Astrocyte of the cerebellum (primary cell): ENCODE results near the gene NKAIN1.

Experiments used
- DNase-seq: peaks from one replicate; pipeline ENCODE4 v3.0.0-alpha.2; 2011; ENCODE audit warnings: low read depth
- H3K4me3 ChIP-seq: 2 replicates; pipeline ENCODE4 v1.5.1; 2011; ENCODE audit warnings: mild to moderate bottlenecking, low read depth, low read length, moderate library complexity
- in situ Hi-C: cut with HindIII; loops from 2 replicates; pipeline ENCODE4 v1.10.0; 2017; ENCODE audit warnings: low sequenced_read_pairs
- TF ChIP-seq, protein P1 (sequence below): IDR thresholded peaks from 2 replicates; pipeline ENCODE4 v1.5.1; 2012; ENCODE audit warnings: low read length, low read depth, moderate library complexity, mild to moderate bottlenecking; ENCODE audit errors: missing control alignments

The NKAIN1 gene

GRCh38 chr1:31227891-31228568 is 11.7 kb downstream of the NKAIN1 start:
- no peak overlapping the region for H3K4me3 ChIP-seq
- TF ChIP-seq, protein P1, sequence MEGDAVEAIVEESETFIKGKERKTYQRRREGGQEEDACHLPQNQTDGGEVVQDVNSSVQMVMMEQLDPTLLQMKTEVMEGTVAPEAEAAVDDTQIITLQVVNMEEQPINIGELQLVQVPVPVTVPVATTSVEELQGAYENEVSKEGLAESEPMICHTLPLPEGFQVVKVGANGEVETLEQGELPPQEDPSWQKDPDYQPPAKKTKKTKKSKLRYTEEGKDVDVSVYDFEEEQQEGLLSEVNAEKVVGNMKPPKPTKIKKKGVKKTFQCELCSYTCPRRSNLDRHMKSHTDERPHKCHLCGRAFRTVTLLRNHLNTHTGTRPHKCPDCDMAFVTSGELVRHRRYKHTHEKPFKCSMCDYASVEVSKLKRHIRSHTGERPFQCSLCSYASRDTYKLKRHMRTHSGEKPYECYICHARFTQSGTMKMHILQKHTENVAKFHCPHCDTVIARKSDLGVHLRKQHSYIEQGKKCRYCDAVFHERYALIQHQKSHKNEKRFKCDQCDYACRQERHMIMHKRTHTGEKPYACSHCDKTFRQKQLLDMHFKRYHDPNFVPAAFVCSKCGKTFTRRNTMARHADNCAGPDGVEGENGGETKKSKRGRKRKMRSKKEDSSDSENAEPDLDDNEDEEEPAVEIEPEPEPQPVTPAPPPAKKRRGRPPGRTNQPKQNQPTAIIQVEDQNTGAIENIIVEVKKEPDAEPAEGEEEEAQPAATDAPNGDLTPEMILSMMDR: no peak
- DNase-seq: peak; percentile 11
- in situ Hi-C loops: no loop called here

GRCh38 chr1:31224068-31224467 is 15.6 kb downstream of the NKAIN1 start:
- in situ Hi-C loops: no loop called here
- H3K4me3 ChIP-seq: no peak overlapping the region
- DNase-seq: no peak
- TF ChIP-seq, protein P1: no peak

GRCh38 chr1:31222176-31222575 is 17.5 kb downstream of the NKAIN1 start:
- H3K4me3 ChIP-seq: no peak overlapping the region
- TF ChIP-seq, protein P1: no peak
- in situ Hi-C loops: no loop called here

DNA sequence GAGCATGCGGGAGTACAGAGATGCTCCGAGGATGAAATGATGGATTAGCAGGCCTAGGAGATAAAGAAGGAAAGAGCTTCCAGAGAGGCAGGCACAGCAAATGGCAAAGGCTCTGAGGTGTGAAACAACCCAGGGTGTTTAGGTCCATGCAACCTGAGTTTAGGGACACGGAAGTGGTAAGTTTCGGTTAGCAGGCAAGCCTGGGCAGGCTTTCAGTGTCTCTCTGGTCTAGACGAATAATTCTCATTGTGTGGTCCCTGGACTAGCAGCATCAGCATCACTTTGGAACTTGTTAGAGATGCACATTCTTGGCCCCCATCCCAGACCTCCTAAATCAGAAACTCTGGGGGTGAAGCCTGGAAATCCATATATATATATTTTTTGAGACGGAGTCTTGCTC is 18.6 kb downstream of the NKAIN1 start:
- no peak for DNase-seq
- TF ChIP-seq, protein P1: no peak
- in situ Hi-C loops: no loop called here
- no peak overlapping the region for H3K4me3 ChIP-seq

More at GRCh38 chr1:31222176-31222575, 17.5 kb downstream of the NKAIN1 start:
- no peak for DNase-seq

DNA sequence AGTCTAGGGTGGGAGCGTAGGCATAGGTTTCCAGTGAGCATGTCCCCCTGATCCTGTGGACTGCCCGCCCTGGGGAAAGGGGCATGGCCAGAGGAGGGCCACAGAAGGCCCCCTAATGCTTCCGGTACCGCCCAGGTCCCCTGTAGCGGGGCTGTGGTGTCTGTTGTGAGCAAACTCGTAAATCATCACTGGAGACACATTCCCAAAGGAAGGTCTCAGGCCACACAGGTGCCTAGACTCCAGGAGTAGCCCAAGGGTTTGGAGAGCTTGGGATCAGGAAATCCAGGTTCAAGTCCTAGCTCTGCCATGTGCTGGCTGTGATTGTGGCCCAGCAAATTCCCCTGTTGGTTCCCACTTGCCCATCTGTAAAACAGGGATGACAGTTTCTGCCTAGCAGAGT is 20.2 kb downstream of the NKAIN1 start:
- H3K4me3 ChIP-seq: no peak overlapping the region
- in situ Hi-C loops: no loop called here
- TF ChIP-seq, protein P1: no peak
- DNase-seq: no peak

DNA sequence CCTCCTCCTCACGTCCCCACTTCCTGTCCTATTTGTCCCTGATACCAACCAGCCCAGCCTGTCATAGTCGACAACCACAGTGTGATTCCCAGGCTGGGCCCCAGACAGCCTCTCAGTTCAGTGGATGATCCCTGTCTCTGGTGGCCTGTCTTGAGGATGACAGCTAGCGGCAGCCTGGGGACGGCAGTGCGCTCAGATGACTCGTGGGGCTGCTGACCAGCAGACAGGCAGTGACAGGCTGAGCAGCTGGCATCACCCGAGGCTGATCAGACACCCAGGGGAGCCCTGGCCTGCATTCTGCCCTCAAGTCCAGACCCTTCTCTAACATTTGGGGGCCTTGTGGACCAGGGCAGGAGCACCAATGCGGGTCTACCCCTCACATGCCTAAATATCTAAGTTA is 21.0 kb downstream of the NKAIN1 start:
- TF ChIP-seq, protein P1: no peak
- DNase-seq: no peak
- in situ Hi-C loops: no loop called here
- no peak overlapping the region for H3K4me3 ChIP-seq
